K562 (cell line): ENCODE measurements around the gene XYLB. TPM values are rescaled to one million over a fixed set of nuclear protein-coding genes. Genes with fewer than 3 reads are reported as not detected.

ENCODE experiments used
- ATAC-seq: fragments of 200-7000 bp; cut with Tn5 transposase; 3 replicates; pipeline ENCODE4 v1.9.1; 2020; ENCODE audit warnings: moderate library complexity
- BruUV-seq: library from RNA; stranded (reverse); fragments of 400-500 nt; replicated peaks from 2 replicates; lab custom pipeline; 2021; lab: Mats Ljungman, UMichigan
- CTCF ChIA-PET: fragments of 300-600 bp; formaldehyde crosslinking; extraction: SDS; loops from one replicate; lab custom pipeline; 2021; ENCODE audit warnings: low intra/inter-chr PET ratio; lab: Yijun Ruan, JAX
- POLR2A ChIA-PET: fragments of 300-600, 350-650 bp; sonication (Branson Sonifier 250); formaldehyde crosslinking; extraction: SDS; loops from one replicate; lab custom pipeline; 2021; ENCODE audit warnings: antibody characterized with exemption, inconsistent platforms; lab: Yijun Ruan, JAX
- DNase-seq, 4 experiments: peaks; one replicate each; pipeline versions ENCODE4 v3.0.0 to v3.0.0-alpha.2; 2011 to 2018; ENCODE audit warnings: low spot score in 3 of 4, mixed read lengths in 3 of 4; ENCODE audit errors: extremely low read depth in 1 of 4
- FAIRE-seq: peaks from 2 replicates; lab custom pipeline; 2011; peaks lifted over from hg19 to GRCh38; lab: Jason Lieb, UNC
- H2AFZ ChIP-seq: 2 replicates; pipeline ENCODE4 v1.6.0; 2011; ENCODE audit warnings: low read depth, low read length, control low read depth, inconsistent platforms
- H3K27ac ChIP-seq: fragments of 200-600 bp; 3 replicates; pipeline ENCODE4 v1.8.0; 2011; ENCODE audit warnings: low read depth, mild to moderate bottlenecking, control low read depth, inconsistent platforms, low read length, moderate library complexity, mixed read lengths; ENCODE audit errors: extremely low read depth
- H3K27me3 ChIP-seq, 2 experiments: fragments of 300-600 bp in 1 of 2; 2 replicates in 1 of 2; 3 replicates in 1 of 2; pipeline versions ENCODE4 v1.6.0 to v1.8.0; 2011; ENCODE audit warnings: inconsistent platforms in 2 of 2, low read length in 2 of 2, mild to moderate bottlenecking in 1 of 2, mixed read lengths in 1 of 2, moderate library complexity in 1 of 2; ENCODE audit not compliant: control insufficient read depth in 2 of 2, insufficient read depth in 2 of 2
- H3K36me3 ChIP-seq: fragments of 300-600 bp; 3 replicates; pipeline ENCODE4 v1.8.0; 2011; ENCODE audit warnings: mild to moderate bottlenecking, low read length, inconsistent platforms; ENCODE audit not compliant: control insufficient read depth, insufficient read depth
- H3K4me1 ChIP-seq, 2 experiments: fragments of 200-600 bp in 1 of 2; replicated peaks in 1 of 2; 2 replicates in 1 of 2; 3 replicates in 1 of 2; pipeline versions ENCODE4 v1.5.1 to v1.8.0; 2011; ENCODE audit warnings: inconsistent platforms in 2 of 2, low read length in 2 of 2, mild to moderate bottlenecking in 1 of 2, mixed read lengths in 1 of 2, moderate library complexity in 1 of 2; ENCODE audit not compliant: control insufficient read depth in 2 of 2, insufficient read depth in 2 of 2
- H3K4me2 ChIP-seq: 2 replicates; pipeline ENCODE4 v1.6.1; 2011; ENCODE audit warnings: low read length, control low read depth, inconsistent platforms, mixed read lengths; ENCODE audit not compliant: insufficient read depth
- H3K4me3 ChIP-seq: fragments of 200-600 bp; sonication (generic), shearing (Covaris generic); 2 replicates; pipeline ENCODE4 v1.5.1; 2016; ENCODE audit warnings: control low read depth, inconsistent platforms
- H3K79me2 ChIP-seq: fragments of 200-600 bp; 3 replicates; pipeline ENCODE4 v1.8.0; 2011; ENCODE audit warnings: low read length, inconsistent platforms; ENCODE audit not compliant: control insufficient read depth, insufficient read depth
- H3K9ac ChIP-seq, 2 experiments: 2 replicates each; pipeline versions ENCODE4 v1.6.0 to v1.6.1; 2011; ENCODE audit warnings: low read depth in 2 of 2, low read length in 2 of 2, control low read depth in 1 of 2, inconsistent platforms in 1 of 2, mild to moderate bottlenecking in 1 of 2, mixed read lengths in 1 of 2; ENCODE audit not compliant: insufficient read depth in 1 of 2
- H3K9me1 ChIP-seq: one replicate; pipeline ENCODE4 v1.6.0; 2011; ENCODE audit warnings: inconsistent platforms, mild to moderate bottlenecking, low read length, moderate library complexity; ENCODE audit not compliant: control insufficient read depth, insufficient read depth
- H3K9me3 ChIP-seq: replicated peaks from 2 replicates; pipeline ENCODE4 v1.5.1; 2011; ENCODE audit warnings: low read depth, low read length, inconsistent platforms; ENCODE audit not compliant: control insufficient read depth, insufficient read depth
- H4K20me1 ChIP-seq: replicated peaks from 2 replicates; pipeline ENCODE4 v1.6.1; 2011; ENCODE audit warnings: low read length, inconsistent platforms, mixed read lengths; ENCODE audit not compliant: control insufficient read depth, insufficient read depth
- C11orf30 ChIP-seq: fragments of 450-650 bp; IDR thresholded peaks from 2 replicates; pipeline ENCODE4 v1.6.1; 2016; ENCODE audit warnings: low read depth, mild to moderate bottlenecking
- HNRNPUL1 ChIP-seq: fragments of 200-400 bp; formaldehyde crosslinking; IDR thresholded peaks from 2 replicates; pipeline ENCODE4 v1.6.1; 2017; ENCODE audit warnings: low read length
- LARP7 ChIP-seq: fragments of 450-650 bp; IDR thresholded peaks from 2 replicates; pipeline ENCODE4 v1.6.1; 2016
- MAFG ChIP-seq: fragments of 450-650 bp; conservative IDR thresholded peaks from 2 replicates; pipeline ENCODE4 v1.6.1; 2016; ENCODE audit warnings: missing genetic modification characterization, missing compliant biosample characterization
- MAFK ChIP-seq: IDR thresholded peaks from 2 replicates; pipeline ENCODE4 v1.6.1; 2011; ENCODE audit warnings: low read length, improper control_type of control experiment
- NFIC ChIP-seq: fragments of 450-650 bp; IDR thresholded peaks from 2 replicates; pipeline ENCODE4 v1.6.1; 2017; ENCODE audit warnings: mild to moderate bottlenecking, inconsistent platforms
- NFIX ChIP-seq: fragments of 250-450 bp; sonication (Bioruptor Pico); IDR thresholded peaks from 2 replicates; pipeline ENCODE4 v1.4.0; 2020; ENCODE audit warnings: low read depth, mild to moderate bottlenecking, moderate library complexity
- POLR2H ChIP-seq: IDR thresholded peaks from 2 replicates; pipeline ENCODE4 v1.6.1; 2016; ENCODE audit warnings: missing genetic modification characterization, low read depth, mild to moderate bottlenecking, control low read depth, missing compliant biosample characterization, moderate library complexity
- SREBF2 ChIP-seq: sonication (generic); formaldehyde crosslinking; IDR thresholded peaks from 2 replicates; pipeline ENCODE4 v1.4.0; 2020; ENCODE audit warnings: mild to moderate bottlenecking, missing genetic modification reagents
- SRSF9 ChIP-seq: fragments of 200-400 bp; formaldehyde crosslinking; IDR thresholded peaks from 2 replicates; pipeline ENCODE4 v1.6.1; 2017; ENCODE audit warnings: low read depth, low read length, borderline replicate concordance
- ZKSCAN3 ChIP-seq: fragments of 250-450 bp; sonication (Bioruptor Pico); IDR thresholded peaks from 2 replicates; pipeline ENCODE4 v1.4.0; 2020
- ZNF316 ChIP-seq: fragments of 450-650 bp; IDR thresholded peaks from 2 replicates; pipeline ENCODE4 v1.6.1; 2016
- ZNF408 ChIP-seq: fragments of 250-450 bp; sonication (Bioruptor Pico); IDR thresholded peaks from 2 replicates; pipeline ENCODE4 v1.4.0; 2020; ENCODE audit warnings: low read depth, mild to moderate bottlenecking, moderate library complexity
- ZNF77 ChIP-seq: fragments of 250-450 bp; sonication (Bioruptor Pico); IDR thresholded peaks from 2 replicates; pipeline ENCODE4 v1.5.0; 2020
- WGBS: fragments of 100-300 bp; shearing (Covaris generic); methylation state at CpG from one replicate; pipeline ENCODE4 v1.1.6; 2016; ENCODE audit warnings: low coverage, mixed read lengths; ENCODE audit not compliant: insufficient coverage; ENCODE audit errors: missing lambda C conversion rate; 5-methylcytosine and 5-hydroxymethylcytosine counted together
- in situ Hi-C: fragments of 300-500 bp; cut with MboI; formaldehyde crosslinking; loops from 4 replicates; pipeline ENCODE4 v1.15.0; 2018; ENCODE audit warnings: inconsistent platforms, mixed read lengths
- intact Hi-C: fragments of 100-400 bp; cut with micrococcal nuclease; formaldehyde crosslinking; loops from 2 replicates; pipeline ENCODE4 v1.14.2; 2022
- polyA plus RNA-seq, 8 experiments: library from polyadenylated mRNA; depleted of rRNA in 4 of 8; stranded (reverse) in 5 of 8; unstranded in 3 of 8; fragments of >200 nt; fragmentation: Nextera tagmentation in 2 of 8; fragmentation: Illumina TruSeq in 1 of 8; extraction: Ambion mirVana in 2 of 8; extraction: Trizol in 1 of 8; gene quantifications; 2 replicates each; pipeline versions ENCODE4 v1.2.1 to v1.2.3, GENCODE V29; 2011 to 2014; ENCODE audit warnings: inconsistent platforms in 1 of 8, missing spikeins in 1 of 8
- total RNA-seq, 7 experiments: library from RNA; depleted of rRNA in 6 of 7; stranded (reverse); fragments of >200 nt in 6 of 7; fragmentation: Illumina TruSeq in 2 of 7; extraction: Trizol in 2 of 7; gene quantifications; 2 replicates each; pipeline versions ENCODE4 v1.2.1 to v1.2.3, GENCODE V29; 2011 to 2021; ENCODE audit warnings: low replicate concordance in 1 of 7
- TF ChIP-seq, protein P1 (sequence below), 2 experiments: IDR thresholded peaks; 2 replicates each; pipeline ENCODE4 v1.6.1; 2011; ENCODE audit warnings: borderline replicate concordance in 1 of 2, control low read depth in 1 of 2, low read depth in 1 of 2, low read length in 1 of 2, mild to moderate bottlenecking in 1 of 2, mixed read lengths in 1 of 2, moderate library complexity in 1 of 2; ENCODE audit not compliant: insufficient read depth in 1 of 2, insufficient read length in 1 of 2, poor library complexity in 1 of 2, severe bottlenecking in 1 of 2; ENCODE audit errors: extremely low read depth in 1 of 2
- TF ChIP-seq, protein P2 (sequence below): IDR thresholded peaks from 2 replicates; pipeline ENCODE4 v1.6.1; 2014; ENCODE audit warnings: antibody characterized with exemption
- TF ChIP-seq, protein P3 (sequence below): sonication (generic); formaldehyde crosslinking; IDR thresholded peaks from 2 replicates; pipeline ENCODE4 v1.8.1; 2023; ENCODE audit warnings: mild to moderate bottlenecking, missing genetic modification reagents
- TF ChIP-seq, protein P4 (sequence below): sonication (generic); formaldehyde crosslinking; IDR thresholded peaks from 2 replicates; pipeline ENCODE4 v1.8.0; 2022; ENCODE audit warnings: mild to moderate bottlenecking, missing genetic modification reagents

XYLB gene
- total and polyA plus RNA-seq, 9 of the 15 experiments (the other 6 are each of a cell fraction or from before 2014, with no cell fraction given) = 4.0 to 20.2 (median 13.2) TPM

DNA sequence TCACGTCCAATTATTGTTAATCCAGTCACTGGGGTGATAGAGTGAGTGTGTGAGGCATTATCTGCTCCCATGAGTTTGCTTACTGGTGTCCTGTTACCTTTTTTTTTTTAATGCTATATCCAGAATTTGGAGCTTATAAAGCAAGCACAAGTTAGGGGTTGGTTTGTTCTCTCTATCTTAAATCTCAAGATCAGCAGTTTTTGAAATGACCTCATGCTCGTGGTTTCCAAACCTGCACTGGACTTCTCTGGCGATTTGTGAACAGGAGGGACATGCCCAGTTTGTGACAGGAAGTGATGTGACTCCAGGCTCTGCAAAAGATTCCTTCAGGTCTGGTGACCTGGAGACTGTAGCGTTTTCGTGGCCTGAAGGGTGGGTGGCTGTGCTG is 25.6 kb downstream of the XYLB start:
- Histone ChIP-seq H3K36me3 (peaks cover 97% of the 10 kb centered on the region; the same call in 2 of the 3 replicates), H3K9me1 (no peaks in the 10 kb centered on the region), H4K20me1 (no peaks in the 10 kb centered on the region), H3K27ac (no peak overlapping the region), H3K27me3 (no peaks in the 10 kb centered on the region), H3K9ac (no peak overlapping the region; a peak in 1 of 4 replicates), H2AFZ (no peak overlapping the region), H3K4me3 (no peak overlapping the region), H3K4me1 (peaks cover 0 to 4% of the 10 kb centered on the region in 2 experiments; a peak in 1 of 5 replicates), H3K9me3 (no peaks in the 10 kb centered on the region), H3K4me2 (no peak overlapping the region), H3K79me2 (no peaks in the 10 kb centered on the region)
- FAIRE-seq = no peak
- CTCF ChIA-PET = no interaction called here
- intact Hi-C loops = no loop called here
- WGBS = 83% methylated on average over 5 of the region's 5 CpGs
- POLR2A ChIA-PET = interaction anchor here (0.6 kb wide), 1 partner anchor 41 kb away, joined by 5 read pairs; no protein-coding TSS in a partner anchor
- in situ Hi-C loops = no loop called here
- no TSS peak for BruUV-seq
- no peak for DNase-seq
- no peak for ATAC-seq
- TF ChIP-seq MAFG (tag) = peak; percentile 44
- TF ChIP-seq NFIX (CRISPR knock-in tag) = no peak
- no peak for TF ChIP-seq SRSF9
- no peak for TF ChIP-seq NFIC
- TF ChIP-seq ZKSCAN3 = no peak
- TF ChIP-seq ZNF316 = peak; percentile 81
- TF ChIP-seq, protein P1, sequence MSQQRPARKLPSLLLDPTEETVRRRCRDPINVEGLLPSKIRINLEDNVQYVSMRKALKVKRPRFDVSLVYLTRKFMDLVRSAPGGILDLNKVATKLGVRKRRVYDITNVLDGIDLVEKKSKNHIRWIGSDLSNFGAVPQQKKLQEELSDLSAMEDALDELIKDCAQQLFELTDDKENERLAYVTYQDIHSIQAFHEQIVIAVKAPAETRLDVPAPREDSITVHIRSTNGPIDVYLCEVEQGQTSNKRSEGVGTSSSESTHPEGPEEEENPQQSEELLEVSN (IDR thresholded peaks at IDR 0.05; ENCODE audit: borderline replicate concordance in 1 of 2, extremely low read depth in 1 of 2, insufficient read depth in 1 of 2, insufficient read length in 1 of 2, low read depth in 1 of 2, low read length in 1 of 2, poor library complexity in 1 of 2, severe bottlenecking in 1 of 2) = no peak
- TF ChIP-seq ZNF77 = no peak
- TF ChIP-seq, protein P2, sequence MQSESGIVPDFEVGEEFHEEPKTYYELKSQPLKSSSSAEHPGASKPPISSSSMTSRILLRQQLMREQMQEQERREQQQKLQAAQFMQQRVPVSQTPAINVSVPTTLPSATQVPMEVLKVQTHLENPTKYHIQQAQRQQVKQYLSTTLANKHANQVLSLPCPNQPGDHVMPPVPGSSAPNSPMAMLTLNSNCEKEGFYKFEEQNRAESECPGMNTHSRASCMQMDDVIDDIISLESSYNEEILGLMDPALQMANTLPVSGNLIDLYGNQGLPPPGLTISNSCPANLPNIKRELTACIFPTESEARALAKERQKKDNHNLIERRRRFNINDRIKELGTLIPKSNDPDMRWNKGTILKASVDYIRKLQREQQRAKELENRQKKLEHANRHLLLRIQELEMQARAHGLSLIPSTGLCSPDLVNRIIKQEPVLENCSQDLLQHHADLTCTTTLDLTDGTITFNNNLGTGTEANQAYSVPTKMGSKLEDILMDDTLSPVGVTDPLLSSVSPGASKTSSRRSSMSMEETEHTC = no peak
- TF ChIP-seq, protein P3, sequence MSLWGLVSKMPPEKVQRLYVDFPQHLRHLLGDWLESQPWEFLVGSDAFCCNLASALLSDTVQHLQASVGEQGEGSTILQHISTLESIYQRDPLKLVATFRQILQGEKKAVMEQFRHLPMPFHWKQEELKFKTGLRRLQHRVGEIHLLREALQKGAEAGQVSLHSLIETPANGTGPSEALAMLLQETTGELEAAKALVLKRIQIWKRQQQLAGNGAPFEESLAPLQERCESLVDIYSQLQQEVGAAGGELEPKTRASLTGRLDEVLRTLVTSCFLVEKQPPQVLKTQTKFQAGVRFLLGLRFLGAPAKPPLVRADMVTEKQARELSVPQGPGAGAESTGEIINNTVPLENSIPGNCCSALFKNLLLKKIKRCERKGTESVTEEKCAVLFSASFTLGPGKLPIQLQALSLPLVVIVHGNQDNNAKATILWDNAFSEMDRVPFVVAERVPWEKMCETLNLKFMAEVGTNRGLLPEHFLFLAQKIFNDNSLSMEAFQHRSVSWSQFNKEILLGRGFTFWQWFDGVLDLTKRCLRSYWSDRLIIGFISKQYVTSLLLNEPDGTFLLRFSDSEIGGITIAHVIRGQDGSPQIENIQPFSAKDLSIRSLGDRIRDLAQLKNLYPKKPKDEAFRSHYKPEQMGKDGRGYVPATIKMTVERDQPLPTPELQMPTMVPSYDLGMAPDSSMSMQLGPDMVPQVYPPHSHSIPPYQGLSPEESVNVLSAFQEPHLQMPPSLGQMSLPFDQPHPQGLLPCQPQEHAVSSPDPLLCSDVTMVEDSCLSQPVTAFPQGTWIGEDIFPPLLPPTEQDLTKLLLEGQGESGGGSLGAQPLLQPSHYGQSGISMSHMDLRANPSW = no peak
- TF ChIP-seq LARP7 = no peak
- TF ChIP-seq SREBF2 = no peak
- no peak for TF ChIP-seq HNRNPUL1
- no peak for TF ChIP-seq MAFK
- no peak for TF ChIP-seq POLR2H
- peak; percentile 66 for TF ChIP-seq C11orf30
- TF ChIP-seq, protein P4, sequence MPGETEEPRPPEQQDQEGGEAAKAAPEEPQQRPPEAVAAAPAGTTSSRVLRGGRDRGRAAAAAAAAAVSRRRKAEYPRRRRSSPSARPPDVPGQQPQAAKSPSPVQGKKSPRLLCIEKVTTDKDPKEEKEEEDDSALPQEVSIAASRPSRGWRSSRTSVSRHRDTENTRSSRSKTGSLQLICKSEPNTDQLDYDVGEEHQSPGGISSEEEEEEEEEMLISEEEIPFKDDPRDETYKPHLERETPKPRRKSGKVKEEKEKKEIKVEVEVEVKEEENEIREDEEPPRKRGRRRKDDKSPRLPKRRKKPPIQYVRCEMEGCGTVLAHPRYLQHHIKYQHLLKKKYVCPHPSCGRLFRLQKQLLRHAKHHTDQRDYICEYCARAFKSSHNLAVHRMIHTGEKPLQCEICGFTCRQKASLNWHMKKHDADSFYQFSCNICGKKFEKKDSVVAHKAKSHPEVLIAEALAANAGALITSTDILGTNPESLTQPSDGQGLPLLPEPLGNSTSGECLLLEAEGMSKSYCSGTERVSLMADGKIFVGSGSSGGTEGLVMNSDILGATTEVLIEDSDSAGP = no peak
- TF ChIP-seq ZNF408 = no peak
